Naive thymus-derived CD4-positive, alpha-beta T cell (primary cell): ENCODE data around the gene STAMBPL1. TPM values are rescaled to one million over a fixed set of nuclear protein-coding genes. Genes with fewer than 3 reads are reported as not detected.

Experiments used
- ATAC-seq: fragments of 150-1000 bp; cut with Tn5 transposase; 2 replicates; pipeline ENCODE4 v1.10.0; 2021; ENCODE audit warnings: mild to moderate bottlenecking, moderate library complexity
- CTCF ChIA-PET: fragments of 350-600 bp; sonication (Branson Sonifier 250); formaldehyde crosslinking; loops from one replicate; lab custom pipeline; 2021; ENCODE audit warnings: antibody characterized with exemption; lab: Charles Lee
- POLR2A ChIA-PET: fragments of 350-600 bp; sonication (Branson Sonifier 250); formaldehyde crosslinking; loops from one replicate; lab custom pipeline; 2021; ENCODE audit warnings: antibody characterized with exemption, inconsistent platforms; lab: Charles Lee
- DNase-seq, 9 donors: peaks; one replicate each; pipeline versions ENCODE4 v3.0.0 to v3.0.0-alpha.2; 2020 to 2022; ENCODE audit warnings: mixed read lengths in 1 of 9
- H3K27ac ChIP-seq: one replicate; pipeline ENCODE4 v1.7.0; 2013; ENCODE audit warnings: mild to moderate bottlenecking, low read depth, low read length, moderate library complexity
- H3K27me3 ChIP-seq, 2 donors: one replicate each; pipeline ENCODE4 v1.7.0; 2013; ENCODE audit warnings: low read length in 2 of 2, mild to moderate bottlenecking in 2 of 2, moderate library complexity in 2 of 2; ENCODE audit not compliant: control insufficient read depth in 2 of 2, insufficient read depth in 2 of 2
- H3K36me3 ChIP-seq, 3 experiments: 1 replicate in 2 of 3; 2 replicates in 1 of 3; pipeline ENCODE4 v1.7.0; 2013; ENCODE audit warnings: low read length in 3 of 3, mild to moderate bottlenecking in 3 of 3, moderate library complexity in 1 of 3; ENCODE audit not compliant: insufficient read depth in 3 of 3, control insufficient read depth in 2 of 3
- H3K4me1 ChIP-seq, 2 donors: one replicate each; pipeline ENCODE4 v1.7.0; 2013; ENCODE audit warnings: low read length in 2 of 2, mild to moderate bottlenecking in 2 of 2, moderate library complexity in 1 of 2; ENCODE audit not compliant: control insufficient read depth in 2 of 2, insufficient read depth in 2 of 2
- H3K4me3 ChIP-seq: 2 replicates; pipeline ENCODE4 v1.7.0; 2013; ENCODE audit warnings: mild to moderate bottlenecking, low read length
- H3K9me3 ChIP-seq, 3 experiments: 1 replicate in 2 of 3; 2 replicates in 1 of 3; pipeline ENCODE4 v1.7.0; 2013; ENCODE audit warnings: low read length in 3 of 3; ENCODE audit not compliant: control insufficient read depth in 2 of 3
- H3K27ac Mint-ChIP-seq, 9 donors: one replicate each; pipeline ENCODE4 v1.8.0; 2020 to 2022; ENCODE audit warnings: mixed read lengths in 9 of 9, mild to moderate bottlenecking in 8 of 9, moderate library complexity in 5 of 9, inconsistent platforms in 2 of 9
- H3K27me3 Mint-ChIP-seq, 5 donors: one replicate each; pipeline ENCODE4 v1.8.0; 2021 to 2022; ENCODE audit warnings: mixed read lengths in 5 of 5, mild to moderate bottlenecking in 1 of 5
- H3K36me3 Mint-ChIP-seq, 5 donors: one replicate each; pipeline ENCODE4 v1.8.0; 2020 to 2022; ENCODE audit warnings: mixed read lengths in 5 of 5, mild to moderate bottlenecking in 3 of 5, inconsistent platforms in 1 of 5
- H3K4me1 Mint-ChIP-seq, 7 donors: one replicate each; pipeline ENCODE4 v1.8.0; 2020 to 2022; ENCODE audit warnings: mixed read lengths in 7 of 7, mild to moderate bottlenecking in 3 of 7, inconsistent platforms in 1 of 7
- H3K4me3 Mint-ChIP-seq, 10 donors: one replicate each; pipeline ENCODE4 v1.8.0; 2020 to 2022; ENCODE audit warnings: mild to moderate bottlenecking in 10 of 10, mixed read lengths in 10 of 10, moderate library complexity in 6 of 10, inconsistent platforms in 2 of 10
- H3K9me3 Mint-ChIP-seq, 11 donors: one replicate each; pipeline ENCODE4 v1.8.0; 2020 to 2022; ENCODE audit warnings: mixed read lengths in 11 of 11, mild to moderate bottlenecking in 4 of 11, inconsistent platforms in 1 of 11, moderate library complexity in 1 of 11
- intact Hi-C, 2 donors: fragments of 100-400 bp; cut with micrococcal nuclease; formaldehyde crosslinking; loops; one replicate each; pipeline ENCODE4 v1.15.1; 2023
- polyA plus RNA-seq, 2 donors: library from polyadenylated mRNA; unstranded; fragments of 300-500 nt; fragmentation: Illumina TruSeq; gene quantifications; one replicate each; pipeline ENCODE4 v1.2.3, GENCODE V29; 2021
- total RNA-seq, 6 experiments: library from RNA in 5 of 6; stranded (reverse) in 5 of 6; gene quantifications; 1 replicate in 5 of 6; 2 replicates in 1 of 6; pipeline ENCODE4 v1.2.3 and lab custom pipeline; 2021 to 2026

Gene STAMBPL1
- total and polyA plus RNA-seq, 7 experiments from 2014 or later: 12.5 to 57.7 (median 35.7) TPM

GRCh38 chr10:88934900-88935672 lies 55.0 kb downstream of the STAMBPL1 start:
- H3K4me1 ChIP-seq: peaks cover 5 to 10% of the 10 kb centered on the region in 2 donors
- intact Hi-C loops: loop anchor here (1.0 to 5.0 kb wide), 9 partner anchors 39 to 627 kb away; partner anchors contain the start of gene FAS (in 1 of the 2)
- H3K9me3 Mint-ChIP-seq: no peaks in the 10 kb centered on the region
- H3K4me3 ChIP-seq: no peak overlapping the region
- no peaks in the 10 kb centered on the region for H3K9me3 ChIP-seq
- peaks cover 0 to 22% (median 8%) of the 10 kb centered on the region in 5 donors for H3K36me3 Mint-ChIP-seq
- H3K36me3 ChIP-seq: peaks cover 0 to 3% (median 0%) of the 10 kb centered on the region in 3 experiments
- POLR2A ChIA-PET: interaction anchor here (0.6 to 1.1 kb wide), 2 partner anchors 99 to 272 kb away, joined by 4 read pairs; partner anchors contain the start of gene CH25H
- H3K4me3 Mint-ChIP-seq: peak overlapping the region in 8 of 10 donors; percentile 21 to 49 (median 36)
- H3K27me3 Mint-ChIP-seq: no peaks in the 10 kb centered on the region
- H3K27me3 ChIP-seq: no peaks in the 10 kb centered on the region
- DNase-seq: peak; percentile 43 to 79 (median 68)
- H3K27ac ChIP-seq: no peak overlapping the region
- CTCF ChIA-PET: interaction anchor here (0.7 to 8.9 kb wide), 39 partner anchors 9 to 313 kb away, joined by 3 to 250 read pairs (median 4); partner anchors contain the start of genes CH25H, FAS and STAMBPL1
- peak overlapping the region in 3 of 9 donors; percentile 7 to 74 (median 34) for H3K27ac Mint-ChIP-seq
- ATAC-seq: peak; percentile 88
- peaks cover 5 to 29% (median 17%) of the 10 kb centered on the region in 7 donors for H3K4me1 Mint-ChIP-seq

DNA sequence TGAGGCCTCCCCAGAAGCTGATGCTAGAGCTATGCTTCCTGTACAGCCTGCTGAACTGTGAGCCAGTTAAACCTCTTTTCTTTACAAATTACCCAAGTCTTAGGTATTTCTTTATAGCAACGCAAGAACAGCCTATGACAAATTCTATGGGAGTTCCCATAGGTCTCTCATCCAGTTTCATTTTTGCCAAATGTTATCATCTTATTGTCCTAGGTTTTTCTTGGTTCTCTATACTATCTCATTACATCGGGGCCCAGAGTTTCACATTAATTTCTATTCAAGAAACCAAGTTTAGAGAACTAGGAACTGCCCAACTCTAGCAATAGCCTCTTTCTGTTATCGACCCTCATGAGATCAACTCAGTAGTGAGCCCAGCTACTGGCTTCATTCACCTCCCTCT lies 56.6 kb downstream of the STAMBPL1 start:
- H3K4me1 Mint-ChIP-seq: peaks cover 11 to 26% (median 16%) of the 10 kb centered on the region in 7 donors

GRCh38 chr10:88938039-88938438 lies 58.0 kb downstream of the STAMBPL1 start:
- DNase-seq (no peak), ATAC-seq (no peak)
- Histone ChIP-seq H3K9me3 (no peaks in the 10 kb centered on the region), H3K27ac (no peak overlapping the region), H3K27me3 (no peaks in the 10 kb centered on the region), H3K4me1 (peaks cover 5 to 10% of the 10 kb centered on the region in 2 donors), H3K36me3 (peaks cover 0 to 8% (median 0%) of the 10 kb centered on the region in 3 experiments), H3K4me3 (no peak overlapping the region)
- CTCF ChIA-PET: interaction anchor here (0.7 to 5.8 kb wide), 4 partner anchors 92 to 277 kb away, joined by 3 to 73 read pairs (median 13); no protein-coding TSS in a partner anchor
- Mint-ChIP-seq H3K4me1 (peaks cover 10 to 20% (median 12%) of the 10 kb centered on the region in 7 donors), H3K9me3 (no peaks in the 10 kb centered on the region), H3K27me3 (no peaks in the 10 kb centered on the region), H3K4me3 (no peak overlapping the region), H3K36me3 (peaks cover 0 to 23% (median 8%) of the 10 kb centered on the region in 5 donors), H3K27ac (peak overlapping the region in 1 of 9 donors; percentile 47)
- intact Hi-C loops: no loop called here
- POLR2A ChIA-PET: interaction anchor here (0.6 kb wide), 1 partner anchor 70 kb away, joined by 3 read pairs; no protein-coding TSS in a partner anchor

More for the DNA sequence above, 56.6 kb downstream of the STAMBPL1 start:
- no peak for ATAC-seq
- no peak for DNase-seq
- Mint-ChIP-seq H3K27ac (no peak overlapping the region), H3K36me3 (peaks cover 0 to 20% (median 8%) of the 10 kb centered on the region in 5 donors), H3K4me3 (no peak overlapping the region), H3K9me3 (no peaks in the 10 kb centered on the region), H3K27me3 (no peaks in the 10 kb centered on the region)
- intact Hi-C loops: no loop called here
- Histone ChIP-seq H3K36me3 (peaks cover 0 to 8% (median 0%) of the 10 kb centered on the region in 3 experiments), H3K4me1 (peaks cover 5 to 10% of the 10 kb centered on the region in 2 donors), H3K9me3 (no peaks in the 10 kb centered on the region), H3K27me3 (no peaks in the 10 kb centered on the region), H3K4me3 (no peak overlapping the region), H3K27ac (no peak overlapping the region)
- ChIA-PET CTCF (interaction anchor here (1.2 to 5.8 kb wide), 8 partner anchors 54 to 285 kb away, joined by 3 to 73 read pairs (median 9); partner anchors contain the start of gene FAS), POLR2A (no interaction called here)

DNA sequence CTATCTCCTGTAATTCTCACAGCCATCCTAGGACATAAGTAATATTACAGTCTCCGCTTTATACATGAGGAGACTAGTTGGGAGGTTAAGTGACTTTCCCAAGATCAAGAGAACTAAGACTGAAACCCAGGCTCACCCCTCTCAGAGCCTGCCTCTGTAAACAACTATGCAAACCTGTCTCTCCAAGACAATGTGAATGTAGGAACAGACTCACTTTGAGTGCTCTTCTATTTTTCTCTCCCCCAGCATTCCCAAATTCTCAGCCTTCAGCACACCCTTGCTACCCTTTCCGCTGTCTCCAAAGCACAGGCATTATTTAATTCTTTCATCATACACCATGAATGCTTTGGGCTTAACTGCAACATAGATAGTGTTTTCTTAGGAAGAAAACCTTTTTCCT lies 58.9 kb downstream of the STAMBPL1 start:
- Mint-ChIP-seq H3K9me3 (no peaks in the 10 kb centered on the region), H3K27me3 (no peaks in the 10 kb centered on the region), H3K4me3 (no peak overlapping the region), H3K27ac (no peak overlapping the region), H3K4me1 (peaks cover 10 to 20% (median 12%) of the 10 kb centered on the region in 7 donors), H3K36me3 (peaks cover 0 to 27% (median 8%) of the 10 kb centered on the region in 5 donors)
- Histone ChIP-seq H3K4me3 (no peak overlapping the region), H3K27me3 (no peaks in the 10 kb centered on the region), H3K4me1 (peaks cover 5 to 10% of the 10 kb centered on the region in 2 donors), H3K9me3 (no peaks in the 10 kb centered on the region), H3K36me3 (peaks cover 0 to 8% (median 0%) of the 10 kb centered on the region in 3 experiments), H3K27ac (no peak overlapping the region)
- ChIA-PET CTCF (interaction anchor here (1.1 kb wide), 1 partner anchor 279 kb away, joined by 5 read pairs; no protein-coding TSS in a partner anchor), POLR2A (no interaction called here)
- ATAC-seq (no peak), DNase-seq (no peak)
- intact Hi-C loops: no loop called here

DNA sequence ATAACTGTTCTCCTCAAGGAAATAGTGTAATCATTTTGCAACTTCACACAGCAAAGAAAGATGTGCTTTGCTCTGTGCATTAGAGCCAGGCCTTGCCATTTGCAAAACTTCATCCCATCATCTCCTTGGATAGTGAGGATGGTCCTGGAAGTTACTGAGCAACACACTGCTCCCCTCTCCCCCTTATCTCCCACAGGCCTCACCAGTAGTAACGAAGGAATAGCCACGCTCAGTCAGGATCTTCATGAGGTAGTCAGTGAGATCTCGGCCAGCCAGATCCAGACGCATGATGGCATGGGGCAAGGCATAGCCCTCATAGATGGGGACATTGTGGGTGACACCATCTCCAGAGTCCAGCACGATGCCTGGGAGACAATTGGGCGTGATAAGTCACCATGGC lies 61.0 kb downstream of the STAMBPL1 start:
- Mint-ChIP-seq H3K27ac (peak overlapping the region in 2 of 9 donors; percentile 3 to 42), H3K4me1 (peaks cover 0 to 22% (median 7%) of the 10 kb centered on the region in 7 donors), H3K27me3 (no peaks in the 10 kb centered on the region), H3K9me3 (no peaks in the 10 kb centered on the region), H3K4me3 (no peak overlapping the region), H3K36me3 (peaks cover 0 to 21% (median 8%) of the 10 kb centered on the region in 5 donors)
- no peak for ATAC-seq
- peaks cover 0 to 8% (median 0%) of the 10 kb centered on the region in 3 experiments for H3K36me3 ChIP-seq
- no peak overlapping the region for H3K4me3 ChIP-seq
- no peak for DNase-seq
- CTCF ChIA-PET: interaction anchor here (1.0 to 1.5 kb wide), 3 partner anchors 8 to 105 kb away, joined by 3 read pairs; no protein-coding TSS in a partner anchor
- H3K27me3 ChIP-seq: no peaks in the 10 kb centered on the region
- POLR2A ChIA-PET: no interaction called here
- H3K9me3 ChIP-seq: no peaks in the 10 kb centered on the region
- intact Hi-C loops: no loop called here
- H3K27ac ChIP-seq: no peak overlapping the region
- no peaks in the 10 kb centered on the region for H3K4me1 ChIP-seq

DNA sequence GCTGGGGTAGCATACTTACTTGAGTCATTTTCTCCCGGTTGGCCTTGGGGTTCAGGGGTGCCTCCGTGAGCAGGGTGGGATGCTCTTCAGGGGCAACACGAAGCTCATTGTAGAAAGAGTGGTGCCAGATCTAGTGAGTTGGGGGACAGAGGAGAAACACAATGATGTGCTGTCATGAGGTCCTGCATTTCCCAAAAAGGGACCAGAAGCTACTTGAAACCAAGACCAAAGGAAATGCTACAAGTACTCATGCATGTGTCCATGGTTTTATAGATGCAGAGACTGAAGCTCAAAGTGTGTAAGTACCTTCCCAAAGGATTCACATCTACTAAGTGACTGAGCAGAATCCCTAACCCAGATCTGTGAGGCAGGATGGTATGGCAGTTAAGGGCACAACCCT lies 63.7 kb downstream of the STAMBPL1 start:
- no peak overlapping the region for H3K27ac Mint-ChIP-seq

More for the DNA sequence above, 63.7 kb downstream of the STAMBPL1 start:
- Histone ChIP-seq H3K36me3 (peaks cover 0 to 8% (median 0%) of the 10 kb centered on the region in 3 experiments), H3K4me3 (no peak overlapping the region), H3K27ac (no peak overlapping the region), H3K4me1 (no peaks in the 10 kb centered on the region), H3K9me3 (no peaks in the 10 kb centered on the region), H3K27me3 (no peaks in the 10 kb centered on the region)
- Mint-ChIP-seq H3K27me3 (peaks cover 0 to 3% (median 0%) of the 10 kb centered on the region in 5 donors), H3K4me1 (peaks cover 0 to 19% (median 7%) of the 10 kb centered on the region in 7 donors), H3K9me3 (no peaks in the 10 kb centered on the region), H3K36me3 (peaks cover 0 to 20% (median under 1%) of the 10 kb centered on the region in 5 donors), H3K4me3 (no peak overlapping the region)
- POLR2A ChIA-PET: no interaction called here
- intact Hi-C loops: no loop called here
- ATAC-seq (no peak), DNase-seq (no peak)
- CTCF ChIA-PET: interaction anchor here (1.0 to 3.7 kb wide), 3 partner anchors 10 to 109 kb away, joined by 3 to 23 read pairs (median 5); no protein-coding TSS in a partner anchor
